B cell (primary cell): ENCODE data around the gene LTBP3. TPM values are rescaled to one million over a fixed set of nuclear protein-coding genes. Genes with fewer than 3 reads are reported as not detected.

Source experiments
- ATAC-seq: fragments of 200-7000 bp; cut with Tn5 transposase; one replicate; pipeline ENCODE4 v1.10.0; 2021; ENCODE audit warnings: low read depth, mild to moderate bottlenecking, moderate number of reproducible peaks, moderate library complexity
- CTCF ChIA-PET: fragments of 350-600 bp; sonication (Branson Sonifier 250); formaldehyde crosslinking; loops from one replicate; lab custom pipeline; 2021; ENCODE audit warnings: antibody characterized with exemption, inconsistent platforms; lab: Charles Lee
- POLR2A ChIA-PET: fragments of 350-600 bp; sonication (Branson Sonifier 250); formaldehyde crosslinking; loops from one replicate; lab custom pipeline; 2021; ENCODE audit warnings: antibody characterized with exemption; lab: Charles Lee
- DNase-seq: peaks from one replicate; pipeline ENCODE4 v3.0.0; 2013
- H2AFZ ChIP-seq: 2 replicates; pipeline ENCODE4 v1.6.1; 2012; ENCODE audit warnings: mild to moderate bottlenecking, low read depth, low read length; ENCODE audit not compliant: insufficient read depth, poor library complexity, severe bottlenecking
- H3K27ac ChIP-seq, 2 donors: 1 replicate in 1 of 2; 2 replicates in 1 of 2; pipeline ENCODE4 v1.5.1; 2012 to 2013; ENCODE audit warnings: low read length in 2 of 2, mild to moderate bottlenecking in 2 of 2, moderate library complexity in 1 of 2
- H3K27me3 ChIP-seq, 4 experiments: fragments of 200-600 bp in 1 of 4; sonication (generic) in 1 of 4; replicated peaks in 1 of 4; 1 replicate in 2 of 4; 2 replicates in 2 of 4; pipeline versions ENCODE4 v1.6.1 to v1.7.0; 2013 to 2016; ENCODE audit warnings: low read length in 3 of 4, mild to moderate bottlenecking in 2 of 4, mixed read lengths in 1 of 4, moderate library complexity in 1 of 4; ENCODE audit not compliant: insufficient read depth in 4 of 4, control insufficient read depth in 3 of 4; ENCODE audit errors: control extremely low read depth in 1 of 4
- H3K36me3 ChIP-seq, 2 experiments: replicated peaks in 1 of 2; 1 replicate in 1 of 2; 2 replicates in 1 of 2; pipeline versions ENCODE4 v1.6.1 to v1.7.1; 2013; ENCODE audit warnings: low read length in 1 of 2; ENCODE audit not compliant: insufficient read depth in 2 of 2, control insufficient read depth in 1 of 2; ENCODE audit errors: control extremely low read depth in 1 of 2, extremely low read depth in 1 of 2
- H3K4me1 ChIP-seq, 2 donors: fragments of 200-600 bp in 1 of 2; sonication (generic) in 1 of 2; 1 replicate in 1 of 2; 2 replicates in 1 of 2; pipeline versions ENCODE4 v1.5.1 to v1.6.1; 2013 to 2017; ENCODE audit warnings: low read length in 2 of 2; ENCODE audit not compliant: control insufficient read depth in 2 of 2, insufficient read depth in 2 of 2
- H3K4me2 ChIP-seq: replicated peaks from 2 replicates; pipeline ENCODE3; 2012; ENCODE audit warnings: mild to moderate bottlenecking, low read depth, low read length; ENCODE audit not compliant: poor library complexity, severe bottlenecking
- H3K4me3 ChIP-seq, 5 experiments: fragments of 200-600 bp in 1 of 5; sonication (generic) in 1 of 5; 1 replicate in 3 of 5; 2 replicates in 2 of 5; pipeline versions ENCODE4 v1.5.1 to v1.7.0; 2011 to 2016; ENCODE audit warnings: low read length in 4 of 5, mild to moderate bottlenecking in 4 of 5, low read depth in 2 of 5, control low read depth in 1 of 5, moderate library complexity in 1 of 5; ENCODE audit not compliant: insufficient read depth in 1 of 5; ENCODE audit errors: control extremely low read depth in 1 of 5, extremely low read depth in 1 of 5
- H3K79me2 ChIP-seq: fragments of 200-600 bp; sonication (generic); one replicate; pipeline ENCODE4 v1.6.0; 2016; ENCODE audit warnings: low read length; ENCODE audit not compliant: control insufficient read depth, insufficient read depth
- H3K9ac ChIP-seq: fragments of 200-600 bp; sonication (generic); 2 replicates; pipeline ENCODE4 v1.6.1; 2017; ENCODE audit warnings: mild to moderate bottlenecking, low read length, moderate library complexity
- H3K9me3 ChIP-seq, 3 donors: one replicate each; pipeline versions ENCODE4 v1.6.1 to v1.7.1; 2013; ENCODE audit warnings: low read length in 2 of 3; ENCODE audit not compliant: control insufficient read depth in 2 of 3, insufficient read depth in 1 of 3; ENCODE audit errors: control extremely low read depth in 1 of 3
- H4K20me1 ChIP-seq: 2 replicates; pipeline ENCODE4 v1.6.0; 2012; ENCODE audit warnings: mild to moderate bottlenecking, low read length; ENCODE audit not compliant: insufficient read depth, control insufficient read depth, poor library complexity, severe bottlenecking
- H3K27ac Mint-ChIP-seq: one replicate; pipeline ENCODE4 v1.8.0; 2021; ENCODE audit warnings: mixed read lengths
- H3K27me3 Mint-ChIP-seq: one replicate; pipeline ENCODE4 v1.8.0; 2021; ENCODE audit warnings: mixed read lengths
- H3K4me1 Mint-ChIP-seq: one replicate; pipeline ENCODE4 v1.8.0; 2021; ENCODE audit warnings: mixed read lengths
- H3K4me3 Mint-ChIP-seq: one replicate; pipeline ENCODE4 v1.8.0; 2021; ENCODE audit warnings: mixed read lengths
- H3K9me3 Mint-ChIP-seq: one replicate; pipeline ENCODE4 v1.8.0; 2022; ENCODE audit warnings: mixed read lengths; ENCODE audit not compliant: insufficient read depth
- CTCF ChIP-seq: fragments of 200-600 bp; IDR thresholded peaks from one replicate; pipeline ENCODE4 v1.8.0; 2022; ENCODE audit warnings: antibody characterized with exemption, mild to moderate bottlenecking
- EZH2 ChIP-seq: IDR thresholded peaks from 2 replicates; pipeline ENCODE4 v1.6.1; 2012; ENCODE audit warnings: borderline replicate concordance, low read depth, mild to moderate bottlenecking, moderate library complexity, low read length; ENCODE audit not compliant: insufficient read depth, poor library complexity, severe bottlenecking
- WGBS: methylation state at CpG from one replicate; pipeline ENCODE4 v1.1.5; 2013; ENCODE audit warnings: missing lambda C conversion rate; ENCODE audit not compliant: insufficient coverage; 5-methylcytosine and 5-hydroxymethylcytosine counted together
- intact Hi-C: fragments of 100-400 bp; cut with micrococcal nuclease; formaldehyde crosslinking; loops from one replicate; pipeline ENCODE4 v1.10.0; 2022
- polyA plus RNA-seq: library from polyadenylated mRNA; depleted of rRNA; stranded (reverse); fragments of >200 nt; gene quantifications from 2 replicates; pipeline ENCODE4 v1.2.3, GENCODE V29; 2012
- total RNA-seq, 2 donors: library from RNA; stranded (reverse); fragments of 120-200 nt in 1 of 2; gene quantifications; 1 replicate in 1 of 2; 2 replicates in 1 of 2; pipeline versions ENCODE4 v1.2.3 to v1.2.4, GENCODE V29; 2013 to 2022

Gene LTBP3
- total and polyA plus RNA-seq, 2 donors (not counting 1 experiment from before 2014, with no cell fraction given): 65.1 to 69.0 TPM

DNA sequence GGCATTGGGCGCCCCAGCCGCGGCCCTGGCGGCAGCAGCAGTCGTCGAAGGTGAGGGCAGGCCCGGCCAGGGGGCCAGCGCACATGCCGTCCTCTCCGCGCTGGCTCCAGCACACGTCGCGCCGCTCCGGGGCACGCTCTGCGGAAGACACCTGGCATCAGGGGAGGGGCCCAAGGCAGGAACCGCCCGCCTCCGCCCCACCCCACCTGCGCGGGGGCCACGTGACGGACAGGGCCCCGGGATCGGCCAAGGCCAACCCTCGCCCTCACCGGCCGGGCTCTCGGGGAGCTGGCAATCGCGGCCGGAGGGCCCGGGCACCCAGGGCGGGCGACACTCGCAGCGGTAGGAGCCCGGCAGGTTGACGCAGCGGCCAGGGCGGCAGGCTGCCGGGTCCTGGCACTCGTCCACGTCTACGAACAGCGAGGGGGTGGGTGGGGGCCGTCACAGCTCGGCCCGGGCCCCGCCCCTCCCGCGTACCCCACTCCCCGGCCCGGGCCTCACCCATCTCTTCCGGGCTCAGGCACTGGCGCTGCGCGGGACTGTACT lies 18.3 kb downstream of the LTBP3 start:
- H3K4me3 Mint-ChIP-seq: peak overlapping the region; percentile 95
- Histone ChIP-seq H3K4me3 (peak overlapping the region; percentile 74 to 97 (median 86)), H3K36me3 (peaks cover 2 to 24% of the 10 kb centered on the region in 2 experiments), H3K27ac (peak overlapping the region; percentile 85 to 87), H3K4me2 (peak overlapping the region; percentile 97), H4K20me1 (peaks cover 7% of the 10 kb centered on the region), H3K79me2 (no peaks in the 10 kb centered on the region), H2AFZ (peak overlapping the region; percentile 80), H3K9me3 (no peaks in the 10 kb centered on the region), H3K27me3 (no peaks in the 10 kb centered on the region), H3K4me1 (peaks cover 12 to 17% of the 10 kb centered on the region in 2 donors), H3K9ac (peak overlapping the region; percentile 73)
- ChIA-PET CTCF (interaction anchor here (0.5 to 9.2 kb wide), 32 partner anchors 9 to 303 kb away, joined by 3 to 144 read pairs (median 5); partner anchors contain the start of genes EHBP1L1, FAM89B, FRMD8 and KAT5), POLR2A (interaction anchor here (0.5 to 3.2 kb wide), 14 partner anchors 12 to 189 kb away, joined by 3 to 53 read pairs (median 9); partner anchors contain the start of genes EHBP1L1, FAM89B, MALAT1 and MAP3K11)
- TF ChIP-seq EZH2 (no peak), CTCF (peak; percentile 64)
- no peaks in the 10 kb centered on the region for H3K9me3 Mint-ChIP-seq
- WGBS: 13% methylated on average over 60 of the region's 60 CpGs
- H3K27me3 Mint-ChIP-seq: no peaks in the 10 kb centered on the region
- ATAC-seq (peak; percentile 69), DNase-seq (no peak)
- H3K27ac Mint-ChIP-seq: peak overlapping the region; percentile 96
- H3K4me1 Mint-ChIP-seq: peaks cover 18% of the 10 kb centered on the region
- intact Hi-C loops: loop anchor here (1.0 to 10.0 kb wide), 6 partner anchors 12 to 425 kb away; partner anchors contain the start of genes PCNX3, SCYL1, TM7SF2 and ZNHIT2
